Ammon's horn (tissue), 1 donor: ENCODE measurements around the gene USF1.

Experiments used
- DNase-seq: peaks from one replicate; pipeline ENCODE4 v3.0.0-alpha.2; 2016; ENCODE audit warnings: low spot score

Gene USF1

GRCh38 chr1:161045736-161046604, at the start of gene USF1:
TSS of gene USF1 (minus strand) at chr1:161045977. CDS start at chr1:161043275, 2,702 bp downstream.
- peak; percentile 97 for DNase-seq

GRCh38 chr1:161095230-161095629, 49.5 kb upstream of the USF1 start:
- DNase-seq: no peak

- DNase-seq: no peak
Measured at GRCh38 chr1:161094481-161094880, 48.7 kb upstream of the USF1 start.

- no peak for DNase-seq
Measured at GRCh38 chr1:161092621-161093028, 46.8 kb upstream of the USF1 start.

- no peak for DNase-seq
Measured at GRCh38 chr1:161091796-161092507, 46.2 kb upstream of the USF1 start.

- no peak for DNase-seq
Measured at GRCh38 chr1:161091093-161091492, 45.3 kb upstream of the USF1 start.

- no peak for DNase-seq
Measured at GRCh38 chr1:161090617-161091016, 44.8 kb upstream of the USF1 start.

GRCh38 chr1:161089938-161090337, 44.2 kb upstream of the USF1 start:
- DNase-seq: no peak

- no peak for DNase-seq
Measured at GRCh38 chr1:161089251-161089924, 43.6 kb upstream of the USF1 start, which contains the start of gene NECTIN4. TSS of gene NECTIN4 (minus strand) at chr1:161089558. CDS start at chr1:161089296, 262 bp downstream.

- DNase-seq: no peak
Measured at GRCh38 chr1:161088587-161089110, 42.9 kb upstream of the USF1 start.

- no peak for DNase-seq
Measured at GRCh38 chr1:161086457-161086856, 40.7 kb upstream of the USF1 start.

GRCh38 chr1:161085165-161085564, 39.4 kb upstream of the USF1 start:
- DNase-seq: no peak

GRCh38 chr1:161084597-161084988, 38.8 kb upstream of the USF1 start:
- DNase-seq: no peak

GRCh38 chr1:161083748-161084596, 38.2 kb upstream of the USF1 start:
- no peak for DNase-seq

- DNase-seq: no peak
Measured at GRCh38 chr1:161082996-161083747, 37.4 kb upstream of the USF1 start.

GRCh38 chr1:161082483-161082882, 36.7 kb upstream of the USF1 start:
- no peak for DNase-seq

- DNase-seq: no peak
Measured at GRCh38 chr1:161081519-161081918, 35.7 kb upstream of the USF1 start.

- DNase-seq: no peak
Measured at GRCh38 chr1:161080441-161081405, 34.9 kb upstream of the USF1 start.

GRCh38 chr1:161079436-161080110, 33.8 kb upstream of the USF1 start:
- no peak for DNase-seq
